ENCODE data around the gene AIP.

Gene AIP

DNA sequence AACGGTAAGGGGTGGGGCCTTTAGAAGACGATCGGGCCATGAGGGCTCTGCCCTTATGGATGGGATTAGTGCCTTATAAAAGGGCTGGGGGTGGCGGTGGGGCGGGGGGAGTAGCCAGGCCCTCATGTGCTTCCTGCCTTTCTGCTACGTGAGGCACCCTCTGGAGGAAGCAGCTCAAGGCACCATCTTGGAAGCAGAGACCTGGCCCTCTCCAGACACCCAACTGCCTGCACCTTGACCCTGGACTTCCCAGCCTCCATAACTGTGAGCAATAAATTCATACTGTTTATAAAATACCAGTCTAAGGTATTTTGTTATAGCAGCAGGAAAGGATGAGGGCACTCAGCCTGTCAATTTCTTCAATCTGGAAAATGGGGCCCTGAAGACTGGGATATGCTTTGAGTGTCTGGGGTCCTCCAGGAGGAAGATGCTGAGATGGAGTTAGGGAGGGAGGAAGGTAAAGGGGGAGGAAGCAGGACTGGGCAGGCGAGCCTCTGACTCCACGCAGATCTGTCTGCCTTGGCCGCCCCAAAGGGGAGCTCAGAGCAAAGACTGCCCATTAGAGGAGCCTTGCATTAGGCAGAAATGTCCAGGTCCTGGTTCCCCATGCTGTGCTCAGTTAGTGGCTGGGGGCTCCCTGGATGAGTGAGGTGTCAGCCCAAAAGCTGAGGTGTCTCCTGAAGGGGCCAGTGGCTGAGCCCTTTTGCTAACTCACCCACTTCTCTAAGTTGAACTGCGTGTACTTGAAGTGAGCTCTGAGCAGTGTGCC, 35.1 kb downstream of the AIP start:
- no peak for TF ChIP-seq ZNF302 (tag by site-specific recombination; IDR thresholded peaks at IDR 0.05; ENCODE audit: low read depth)
- TF ChIP-seq OSR2 (tag by site-specific recombination; IDR thresholded peaks at IDR 0.05), result no peak
- no peak for TF ChIP-seq ZNF785 (tag by site-specific recombination; IDR thresholded peaks at IDR 0.05)
- TF ChIP-seq HOXC10 (CRISPR knock-in tag; IDR thresholded peaks at IDR 0.05), result no peak
- TF ChIP-seq GFI1B (tag by site-specific recombination; IDR thresholded peaks at IDR 0.05), result no peak
- no peak for TF ChIP-seq ZNF146 (tag by site-specific recombination; IDR thresholded peaks at IDR 0.05)
- no peak for TF ChIP-seq ZNF221 (tag by site-specific recombination; IDR thresholded peaks at IDR 0.05; ENCODE audit: borderline replicate concordance)
- TF ChIP-seq KLF7 (tag by site-specific recombination; IDR thresholded peaks at IDR 0.05; ENCODE audit: borderline replicate concordance), result no peak
- TF ChIP-seq ZNF629 (tag by site-specific recombination; IDR thresholded peaks at IDR 0.05), result no peak
- no peak for TF ChIP-seq TSHZ1 (tag by site-specific recombination; IDR thresholded peaks at IDR 0.05; ENCODE audit: borderline replicate concordance)
- no peak for TF ChIP-seq GLI2 (tag by site-specific recombination; IDR thresholded peaks at IDR 0.05; ENCODE audit: borderline replicate concordance, low read depth)
- TF ChIP-seq TCF7L2 (IDR thresholded peaks at IDR 0.05; ENCODE audit: borderline replicate concordance, low read depth, low read length), result no peak
- no peak for TF ChIP-seq ZNF555 (tag by site-specific recombination; conservative IDR thresholded peaks at IDR 0.05)
- no peak for TF ChIP-seq ZNF223 (tag by site-specific recombination; IDR thresholded peaks at IDR 0.05)
- no peak for TF ChIP-seq BCL6B (tag by site-specific recombination; IDR thresholded peaks at IDR 0.05)
- TF ChIP-seq ZNF354C (tag by site-specific recombination; IDR thresholded peaks at IDR 0.05; ENCODE audit: borderline replicate concordance, low read depth), result no peak
- no peak for TF ChIP-seq ZNF174 (tag by site-specific recombination; IDR thresholded peaks at IDR 0.05)
- no peak for TF ChIP-seq ZNF214 (tag by site-specific recombination; IDR thresholded peaks at IDR 0.05; ENCODE audit: borderline replicate concordance)
- no peak for TF ChIP-seq ZFP41 (tag by site-specific recombination; IDR thresholded peaks at IDR 0.05; ENCODE audit: borderline replicate concordance)
- Histone ChIP-seq H3K9me3 (ENCODE audit: control insufficient read depth, insufficient read depth, low read depth, low read length) (no peaks in the 10 kb centered on the region), H3K4me1 (ENCODE audit: control insufficient read depth, insufficient read depth, low read length) (no peaks in the 10 kb centered on the region), H3K36me3 (ENCODE audit: control insufficient read depth in 2 of 2, insufficient read depth in 1 of 2, low read length in 2 of 2) (no peaks in the 10 kb centered on the region), H3K27ac (ENCODE audit: extremely low read depth, low read depth, low read length) (no peak overlapping the region), H3K4me3 (ENCODE audit: low read depth, low read length) (no peak overlapping the region)
- ChIA-PET CTCF (interaction anchor here (0.6 to 1.3 kb wide), 2 partner anchors 12 to 38 kb away, joined by 3 to 4 read pairs; no protein-coding TSS in a partner anchor), POLR2A (no interaction called here)

DNA sequence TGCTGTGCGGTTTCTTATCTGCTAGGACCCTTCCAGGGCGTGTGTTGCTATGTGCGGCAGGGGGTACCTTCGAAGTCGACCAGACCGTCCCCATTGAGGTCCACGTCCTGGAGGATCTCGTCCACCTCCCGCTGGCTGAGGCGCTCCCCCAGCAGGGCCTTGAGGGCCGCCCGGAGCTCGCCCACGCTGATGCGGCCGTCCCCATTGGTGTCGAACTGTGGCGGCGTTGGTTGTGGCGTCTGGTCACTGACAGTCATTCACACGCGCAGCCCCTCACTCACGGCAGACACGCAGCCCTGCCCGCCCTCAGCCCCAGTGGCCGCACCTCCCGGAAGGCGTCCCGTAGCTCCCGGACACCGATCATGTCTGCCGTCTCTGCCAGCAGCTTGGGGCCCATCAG, 36.9 kb downstream of the AIP start:
- TF ChIP-seq ZNF501 (tag by site-specific recombination; IDR thresholded peaks at IDR 0.05), result no peak
- no peak for TF ChIP-seq ZNF23 (tag by site-specific recombination; IDR thresholded peaks at IDR 0.05; ENCODE audit: borderline replicate concordance)
- no peak for TF ChIP-seq ZNF18 (tag by site-specific recombination; IDR thresholded peaks at IDR 0.05)
- TF ChIP-seq HOXC10 (CRISPR knock-in tag; IDR thresholded peaks at IDR 0.05), result no peak
- TF ChIP-seq GLIS2 (tag by site-specific recombination; IDR thresholded peaks at IDR 0.05), result no peak
- no peak for TF ChIP-seq OVOL3 (tag by site-specific recombination; IDR thresholded peaks at IDR 0.05)
- TF ChIP-seq ZNF354C (tag by site-specific recombination; IDR thresholded peaks at IDR 0.05; ENCODE audit: borderline replicate concordance, low read depth), result no peak
- no peak for TF ChIP-seq ZNF248 (tag by site-specific recombination; IDR thresholded peaks at IDR 0.05)
- TF ChIP-seq ZNF114 (tag by site-specific recombination; IDR thresholded peaks at IDR 0.05), result no peak
- no peaks in the 10 kb centered on the region for H3K4me1 ChIP-seq (ENCODE audit: control insufficient read depth, insufficient read depth, low read length)
- no peaks in the 10 kb centered on the region for H3K9me3 ChIP-seq (ENCODE audit: control insufficient read depth, insufficient read depth, low read depth, low read length)
- POLR2A ChIA-PET, result no interaction called here
- CTCF ChIA-PET, result interaction anchor here (0.8 kb wide), 1 partner anchor 33 kb away, joined by 3 read pairs; no protein-coding TSS in a partner anchor
- H3K36me3 ChIP-seq (ENCODE audit: control insufficient read depth in 2 of 2, insufficient read depth in 1 of 2, low read length in 2 of 2), result no peaks in the 10 kb centered on the region
- H3K27ac ChIP-seq (ENCODE audit: extremely low read depth, low read depth, low read length), result no peak overlapping the region
- no peak overlapping the region for H3K4me3 ChIP-seq (ENCODE audit: low read depth, low read length)

Measured in HEK293 (cell line).